Fibroblast of villous mesenchyme (primary cell): ENCODE results near the gene BBIP1. TPM values are rescaled to one million over a fixed set of nuclear protein-coding genes. Genes with fewer than 3 reads are reported as not detected.
"Not testable (repeated sequence)": the region's sequence is repeated elsewhere in the genome, so short reads cannot be mapped to it uniquely, and the experiment has no call there.

Experiments
- DNase-seq: peaks from one replicate; pipeline ENCODE4 v3.0.0-alpha.2; 2010; ENCODE audit warnings: low read depth
- H3K4me3 ChIP-seq: 2 replicates; pipeline ENCODE4 v1.5.1; 2011; ENCODE audit warnings: low read depth, mild to moderate bottlenecking, low read length
- CTCF ChIP-seq: IDR thresholded peaks from 2 replicates; pipeline ENCODE4 v1.5.1; 2012; ENCODE audit warnings: low read depth, mild to moderate bottlenecking, low read length; ENCODE audit not compliant: insufficient read depth
- total RNA-seq: library from RNA; depleted of rRNA; stranded (reverse); fragments of >200 nt; gene quantifications from 2 replicates; pipeline ENCODE4 v1.2.3, GENCODE V29; 2012

The BBIP1 gene
- total RNA-seq, 1 donor = 23.3 TPM

GRCh38 chr10:110927461-110927860, 8.5 kb upstream of the BBIP1 start:
- DNase-seq = no peak
- H3K4me3 ChIP-seq = no peak overlapping the region
- no peak for TF ChIP-seq CTCF

GRCh38 chr10:110923856-110924493, 5.0 kb upstream of the BBIP1 start:
- no peak for TF ChIP-seq CTCF
- no peak for DNase-seq
- H3K4me3 ChIP-seq = no peak overlapping the region

- no peak for TF ChIP-seq CTCF
- peak overlapping the region; percentile 83 for H3K4me3 ChIP-seq
- DNase-seq = peak; percentile 38
These were observed 1.2 kb upstream of the BBIP1 start for GRCh38 chr10:110919971-110920881.

GRCh38 chr10:110919349-110919931, 460 bp upstream of the BBIP1 start, which contains the start of gene SHOC2:
Gene SHOC2 (plus strand): TSS chr10:110919604. CDS start chr10:110964359, 44,755 bp downstream.
- TF ChIP-seq CTCF = peak; percentile 20
- H3K4me3 ChIP-seq = peak within 1 kb of the TSS; percentile 85
- DNase-seq = no peak

- peak overlapping the region; percentile 85 for H3K4me3 ChIP-seq
- DNase-seq = peak; percentile 96
- TF ChIP-seq CTCF = no peak
These were observed 724 bp downstream of the BBIP1 start for GRCh38 chr10:110918269-110918642.

GRCh38 chr10:110916554-110917346, 2.2 kb downstream of the BBIP1 start:
- no peak for TF ChIP-seq CTCF
- H3K4me3 ChIP-seq = no peak overlapping the region
- peak; percentile 88 for DNase-seq

GRCh38 chr10:110915600-110915999, 3.4 kb downstream of the BBIP1 start:
- DNase-seq, H3K4me3 ChIP-seq: not testable (repeated sequence)
